Stimulated activated naive CD8-positive, alpha-beta T cell treated with anti-CD3 and anti-CD28 coated beads, Interleukin-15, Interleukin-2, amounts not matched to agents 100 U/mL and 50 U/mL, for 24 hours (primary cell): ENCODE measurements around the gene RAB40B.
A peak's percentile ranks its signal among the peaks of the same experiment; 100 is the strongest.

Experiments used
- ATAC-seq: fragments of 150-1000 bp; cut with Tn5 transposase; one replicate; pipeline ENCODE4 v1.10.0; 2021
- DNase-seq: peaks from one replicate; pipeline ENCODE4 v3.0.0; 2021

RAB40B gene

GRCh38 chr17:82615084-82616020 is 83.1 kb downstream of the RAB40B start:
- ATAC-seq (no peak), DNase-seq (no peak)

GRCh38 chr17:82614095-82614631 is 84.3 kb downstream of the RAB40B start:
- DNase-seq (no peak), ATAC-seq (no peak)

- ATAC-seq (no peak), DNase-seq (no peak)
Measured at GRCh38 chr17:82613283-82614094, 85.0 kb downstream of the RAB40B start.

- DNase-seq = no peak
Measured at GRCh38 chr17:82611140-82612058, 87.1 kb downstream of the RAB40B start.

DNA sequence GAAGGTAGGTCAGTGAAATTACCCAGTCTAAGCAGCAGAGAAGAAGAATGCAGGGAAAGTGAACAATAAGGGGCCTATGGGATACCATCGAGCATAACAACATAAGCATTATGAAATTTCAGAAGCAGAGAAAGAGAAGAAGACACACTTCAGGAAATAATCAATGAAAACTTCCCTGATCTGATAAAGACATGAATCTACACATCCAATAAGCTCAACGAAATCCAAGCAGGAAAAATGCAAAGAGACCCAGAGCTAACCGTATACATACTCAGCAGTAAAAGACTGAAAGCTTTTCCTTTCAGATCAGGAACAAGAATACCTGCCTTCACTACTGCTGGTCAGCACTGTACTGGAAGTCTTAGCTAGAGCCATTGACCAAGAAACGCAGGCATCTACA is 88.8 kb downstream of the RAB40B start:
- DNase-seq (no peak), ATAC-seq (no peak)

More at GRCh38 chr17:82611140-82612058, 87.1 kb downstream of the RAB40B start:
- ATAC-seq = peak; percentile 16

DNA sequence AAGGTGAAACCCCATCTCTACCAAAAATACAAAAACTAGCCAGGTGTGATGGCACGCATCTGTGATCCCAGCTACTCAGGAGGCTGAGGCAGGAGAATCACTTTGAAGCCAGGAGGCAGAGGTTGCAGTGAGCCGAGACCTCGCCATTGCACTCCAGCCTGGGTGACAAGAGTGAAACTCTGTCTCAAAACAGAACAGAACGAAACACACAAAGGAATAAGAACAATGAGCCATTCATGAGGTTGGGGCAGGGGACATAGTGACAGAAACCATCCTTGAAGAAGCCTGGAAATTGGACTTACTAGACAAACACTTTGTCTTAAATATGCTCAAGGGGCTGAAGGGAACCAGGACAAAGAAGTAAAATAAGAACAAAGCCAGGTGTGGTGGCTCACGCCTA is 89.7 kb downstream of the RAB40B start:
- ATAC-seq = no peak
- no peak for DNase-seq

- ATAC-seq (no peak), DNase-seq (no peak)
Measured at GRCh38 chr17:82605939-82606600, 92.4 kb downstream of the RAB40B start.
